GM18508 (cell line): ENCODE data around the gene PANX2.

ENCODE experiments used
- ATAC-seq: cut with Tn5 transposase; IDR thresholded peaks from one replicate; pipeline ENCODE4 v1.9.1; 2021; ENCODE audit warnings: moderate number of reproducible peaks; ENCODE audit not compliant: insufficient read depth, unreplicated experiment

The PANX2 gene

DNA sequence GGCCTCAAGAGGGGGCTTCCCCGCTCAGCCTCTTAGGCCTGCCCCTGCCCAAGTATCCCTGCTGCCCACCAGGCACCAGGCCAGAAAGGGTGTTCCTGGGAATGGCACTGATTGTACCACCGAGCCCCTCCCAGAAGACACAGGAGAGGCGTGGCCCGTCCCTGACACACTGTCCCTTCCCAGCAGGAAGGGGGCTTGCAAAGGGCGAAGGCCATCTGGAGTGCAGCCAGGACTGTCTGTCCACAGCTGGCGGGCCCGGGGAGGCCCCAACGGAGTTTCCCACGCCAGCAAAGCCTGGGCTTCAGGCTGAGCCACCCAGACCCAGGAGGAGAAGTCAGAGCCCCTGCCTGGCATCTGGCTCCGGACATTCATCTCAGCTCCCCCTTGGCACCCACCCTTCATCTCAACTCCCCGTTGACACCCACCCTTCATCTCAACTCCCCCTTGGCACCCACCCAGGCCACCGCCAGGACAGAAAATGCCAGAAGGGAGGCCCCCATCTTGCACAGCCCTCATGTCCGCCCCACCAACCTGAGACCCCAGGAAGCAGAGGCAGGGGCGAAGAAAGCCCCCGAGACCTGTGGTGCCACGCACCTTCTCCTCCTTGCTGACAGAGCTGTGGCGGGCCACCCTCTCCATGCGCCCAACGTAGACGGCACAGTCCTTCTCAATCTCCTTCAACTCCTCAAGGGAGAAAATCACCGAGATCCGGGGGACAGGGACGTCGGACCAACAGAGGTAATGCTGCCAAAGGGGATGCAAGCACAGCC lies 54.9 kb downstream of the PANX2 start:
- no peak for ATAC-seq

- no peak for ATAC-seq
Observed at GRCh38 chr22:50226063-50226874, 55.7 kb downstream of the PANX2 start.

GRCh38 chr22:50226875-50227165 lies 56.3 kb downstream of the PANX2 start:
- no peak for ATAC-seq

- no peak for ATAC-seq
Observed at GRCh38 chr22:50227579-50228215, 57.2 kb downstream of the PANX2 start.

- ATAC-seq: no peak
Observed at GRCh38 chr22:50228366-50228765, 57.8 kb downstream of the PANX2 start.

DNA sequence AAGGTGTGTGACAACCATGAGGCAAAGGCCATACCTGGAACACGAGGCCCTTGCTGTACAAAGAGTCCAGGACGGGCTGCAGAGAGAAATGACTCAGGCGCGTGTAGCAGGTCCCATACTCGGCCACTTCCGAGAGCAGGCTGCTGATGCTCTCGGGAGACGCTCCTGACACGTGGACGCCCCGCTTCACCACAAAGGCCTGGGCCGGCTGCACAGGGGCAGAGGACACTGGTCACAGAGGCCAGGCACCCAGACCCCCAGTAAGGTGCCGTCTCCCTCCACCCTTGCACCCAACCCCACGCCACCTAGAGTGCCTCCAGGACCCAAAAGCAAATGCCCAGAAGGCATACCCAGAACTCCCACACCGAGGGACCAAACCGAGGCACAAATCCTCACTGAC lies 58.8 kb downstream of the PANX2 start:
- ATAC-seq: no peak
